Central memory CD8-positive, alpha-beta T cell (primary cell): ENCODE results near the gene RHCE.
"Not testable (repeated sequence)": the region's sequence is repeated elsewhere in the genome, so short reads cannot be mapped to it uniquely, and the experiment has no call there.

Experiments used
- ATAC-seq: fragments of 150-1000 bp; cut with Tn5 transposase; replicated peaks from 2 replicates; pipeline ENCODE4 v1.10.0; 2022; ENCODE audit warnings: mild to moderate bottlenecking, moderate FRiP score, moderate number of reproducible peaks; ENCODE audit not compliant: poor library complexity, severe bottlenecking; ENCODE audit errors: extremely low read depth
- DNase-seq, 2 donors: peaks; one replicate each; pipeline ENCODE4 v3.0.0; 2021; ENCODE audit warnings: low spot score in 2 of 2
- H3K27ac Mint-ChIP-seq: one replicate; pipeline ENCODE4 v1.8.0; 2022; ENCODE audit warnings: low read depth, mild to moderate bottlenecking, moderate library complexity, mixed read lengths
- H3K27me3 Mint-ChIP-seq: one replicate; pipeline ENCODE4 v1.8.0; 2022; ENCODE audit warnings: mixed read lengths
- H3K36me3 Mint-ChIP-seq: one replicate; pipeline ENCODE4 v1.8.0; 2022; ENCODE audit warnings: mild to moderate bottlenecking, moderate library complexity, mixed read lengths; ENCODE audit not compliant: insufficient read depth
- H3K4me1 Mint-ChIP-seq: one replicate; pipeline ENCODE4 v1.8.0; 2022; ENCODE audit warnings: mixed read lengths
- H3K4me3 Mint-ChIP-seq: one replicate; pipeline ENCODE4 v1.8.0; 2022; ENCODE audit warnings: mild to moderate bottlenecking, moderate library complexity, mixed read lengths
- H3K9me3 Mint-ChIP-seq: one replicate; pipeline ENCODE4 v1.8.0; 2022; ENCODE audit warnings: mixed read lengths

Gene RHCE

GRCh38 chr1:25322127-25322526 lies 98.5 kb downstream of the RHCE start:
- peaks cover 11% of the 10 kb centered on the region for H3K36me3 Mint-ChIP-seq
- H3K27ac Mint-ChIP-seq, H3K27me3 Mint-ChIP-seq, H3K4me3 Mint-ChIP-seq, H3K4me1 Mint-ChIP-seq, H3K9me3 Mint-ChIP-seq, ATAC-seq, DNase-seq: not testable (repeated sequence)

GRCh38 chr1:25320314-25320938 lies 100.2 kb downstream of the RHCE start:
- not testable (repeated sequence) for H3K27me3 Mint-ChIP-seq, H3K9me3 Mint-ChIP-seq, H3K4me3 Mint-ChIP-seq, DNase-seq, H3K4me1 Mint-ChIP-seq, ATAC-seq, H3K27ac Mint-ChIP-seq
- H3K36me3 Mint-ChIP-seq, result peaks cover 11% of the 10 kb centered on the region

GRCh38 chr1:25312806-25313470 lies 107.7 kb downstream of the RHCE start:
- not testable (repeated sequence) for H3K9me3 Mint-ChIP-seq, H3K4me3 Mint-ChIP-seq

More at GRCh38 chr1:25312806-25313470, 107.7 kb downstream of the RHCE start:
- not testable (repeated sequence) for H3K27me3 Mint-ChIP-seq, H3K36me3 Mint-ChIP-seq, ATAC-seq, DNase-seq, H3K27ac Mint-ChIP-seq
- peaks cover 23% of the 10 kb centered on the region for H3K4me1 Mint-ChIP-seq
